NT2/D1 (cell line): ENCODE measurements around the gene CELF5.

ENCODE experiments used
- DNase-seq: peaks from one replicate; pipeline ENCODE4 v3.0.0-alpha.2; 2011; ENCODE audit warnings: low read depth, low spot score
- H3K27me3 ChIP-seq: 2 replicates; pipeline ENCODE4 v1.6.0; 2011; ENCODE audit warnings: mild to moderate bottlenecking; ENCODE audit not compliant: insufficient read length, insufficient read depth
- H3K36me3 ChIP-seq: 2 replicates; pipeline ENCODE4 v1.6.1; 2011; ENCODE audit warnings: mild to moderate bottlenecking, low read length, mixed read lengths; ENCODE audit not compliant: insufficient read depth, insufficient read length
- H3K4me1 ChIP-seq: 2 replicates; pipeline ENCODE4 v1.5.1; 2011; ENCODE audit not compliant: insufficient read depth, insufficient read length
- H3K4me3 ChIP-seq: 2 replicates; pipeline ENCODE4 v1.5.1; 2011; ENCODE audit warnings: low read depth; ENCODE audit not compliant: insufficient read length
- H3K9ac ChIP-seq: 2 replicates; pipeline ENCODE4 v1.6.0; 2011; ENCODE audit warnings: low read depth; ENCODE audit not compliant: insufficient read length
- H3K9me3 ChIP-seq: 2 replicates; pipeline ENCODE4 v1.5.1; 2011; ENCODE audit warnings: mild to moderate bottlenecking, low read length; ENCODE audit not compliant: insufficient read depth
- SUZ12 ChIP-seq: IDR thresholded peaks from 2 replicates; pipeline ENCODE4 v1.6.1; 2011; ENCODE audit not compliant: insufficient read length, insufficient read depth; ENCODE audit errors: extremely low read depth
- YY1 ChIP-seq: IDR thresholded peaks from 2 replicates; pipeline ENCODE4 v1.6.1; 2011; ENCODE audit not compliant: insufficient read length, insufficient read depth
- ZNF274 ChIP-seq: IDR thresholded peaks from 2 replicates; pipeline ENCODE4 v1.6.1; 2011; ENCODE audit warnings: mild to moderate bottlenecking, low read depth, low read length

CELF5 gene

GRCh38 chr19:3266092-3266693 is 41.7 kb downstream of the CELF5 start:
- no peaks in the 10 kb centered on the region for H3K36me3 ChIP-seq
- H3K4me3 ChIP-seq, result no peak overlapping the region
- no peak for DNase-seq
- H3K27me3 ChIP-seq, result no peaks in the 10 kb centered on the region
- peaks cover 3% of the 10 kb centered on the region for H3K4me1 ChIP-seq
- H3K9ac ChIP-seq, result no peak overlapping the region
- H3K9me3 ChIP-seq, result peaks cover 5% of the 10 kb centered on the region; the same call in 1 of the 2 replicates
- TF ChIP-seq YY1 (no peak), ZNF274 (no peak), SUZ12 (no peak)

DNA sequence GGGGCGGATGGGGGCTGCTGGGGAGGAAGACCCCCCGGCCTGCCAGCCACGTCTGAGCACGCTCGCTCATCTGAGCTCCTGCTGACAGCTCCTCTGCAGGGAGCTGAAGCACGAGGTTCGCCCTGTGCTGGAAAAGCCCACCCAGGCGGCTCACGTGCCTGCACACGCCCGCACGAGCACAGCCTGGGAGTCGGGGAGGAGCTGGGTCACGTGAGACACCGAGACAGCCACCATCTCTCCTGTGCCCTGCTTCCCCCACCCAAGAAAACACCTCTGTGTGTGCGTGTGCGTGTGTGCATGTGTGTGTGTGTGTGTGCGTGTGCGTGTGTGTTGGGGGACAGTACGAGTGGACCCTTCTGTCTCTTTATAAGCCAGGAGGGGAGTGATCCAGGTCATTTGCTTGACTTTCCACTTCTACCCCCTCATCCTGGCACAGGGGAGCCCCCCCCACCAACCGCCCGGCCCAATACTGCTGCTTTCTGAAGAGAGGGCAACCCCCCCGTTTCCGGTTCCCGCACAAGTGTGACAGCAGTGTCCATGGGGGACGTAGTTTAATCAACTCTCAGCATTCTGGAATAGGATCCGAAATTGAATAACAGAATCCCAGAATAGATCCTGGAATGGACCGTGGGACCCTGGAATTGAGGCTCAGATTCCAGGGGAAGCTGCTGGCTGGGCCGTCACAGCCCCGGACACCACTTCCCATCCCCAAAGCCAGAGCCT is 42.5 kb downstream of the CELF5 start:
- peaks cover 3% of the 10 kb centered on the region for H3K4me1 ChIP-seq
- no peak for TF ChIP-seq YY1
- TF ChIP-seq ZNF274, result no peak
- no peak for TF ChIP-seq SUZ12
- H3K9ac ChIP-seq, result no peak overlapping the region
- no peaks in the 10 kb centered on the region for H3K36me3 ChIP-seq
- H3K27me3 ChIP-seq, result no peaks in the 10 kb centered on the region
- no peak for DNase-seq
- H3K4me3 ChIP-seq, result no peak overlapping the region
- H3K9me3 ChIP-seq, result peaks cover 5% of the 10 kb centered on the region; the same call in 1 of the 2 replicates

- DNase-seq, result no peak
- H3K9ac ChIP-seq, result no peak overlapping the region
- H3K4me1 ChIP-seq, result peaks cover 3% of the 10 kb centered on the region
- no peak overlapping the region for H3K4me3 ChIP-seq
- H3K27me3 ChIP-seq, result no peaks in the 10 kb centered on the region
- TF ChIP-seq SUZ12, result no peak
- TF ChIP-seq ZNF274, result no peak
- TF ChIP-seq YY1, result no peak
- no peaks in the 10 kb centered on the region for H3K36me3 ChIP-seq
- H3K9me3 ChIP-seq, result peaks cover 14% of the 10 kb centered on the region; the same call in 1 of the 2 replicates
These were observed 43.9 kb downstream of the CELF5 start for GRCh38 chr19:3268326-3268725.

- Histone ChIP-seq H3K4me1 (peaks cover 3% of the 10 kb centered on the region), H3K36me3 (no peaks in the 10 kb centered on the region), H3K4me3 (no peak overlapping the region), H3K9ac (no peak overlapping the region), H3K27me3 (no peaks in the 10 kb centered on the region), H3K9me3 (peaks cover 16% of the 10 kb centered on the region; the same call in 1 of the 2 replicates)
- TF ChIP-seq ZNF274, result no peak
- no peak for TF ChIP-seq SUZ12
- TF ChIP-seq YY1, result no peak
- no peak for DNase-seq
These were observed 44.3 kb downstream of the CELF5 start for GRCh38 chr19:3268763-3269162.

GRCh38 chr19:3269916-3270671 is 45.6 kb downstream of the CELF5 start:
- peaks cover 10% of the 10 kb centered on the region for H3K4me1 ChIP-seq
- no peak overlapping the region for H3K4me3 ChIP-seq
- DNase-seq, result no peak
- peaks cover 4% of the 10 kb centered on the region for H3K27me3 ChIP-seq
- no peak overlapping the region for H3K9ac ChIP-seq
- peaks cover 14% of the 10 kb centered on the region; the same call in 1 of the 2 replicates for H3K9me3 ChIP-seq
- TF ChIP-seq SUZ12 (no peak), ZNF274 (no peak), YY1 (no peak)
- H3K36me3 ChIP-seq, result no peaks in the 10 kb centered on the region

GRCh38 chr19:3270902-3271301 is 46.4 kb downstream of the CELF5 start:
- no peak for DNase-seq
- Histone ChIP-seq H3K4me1 (peaks cover 10% of the 10 kb centered on the region), H3K9ac (no peak overlapping the region), H3K4me3 (no peak overlapping the region), H3K36me3 (no peaks in the 10 kb centered on the region), H3K9me3 (peaks cover 11% of the 10 kb centered on the region; the same call in 1 of the 2 replicates), H3K27me3 (peaks cover 4% of the 10 kb centered on the region)
- TF ChIP-seq YY1 (no peak), SUZ12 (no peak), ZNF274 (no peak)

- Histone ChIP-seq H3K27me3 (peaks cover 4% of the 10 kb centered on the region), H3K4me1 (peaks cover 8% of the 10 kb centered on the region)
- TF ChIP-seq SUZ12, result no peak
These were observed 48.0 kb downstream of the CELF5 start for GRCh38 chr19:3272401-3272931.

More at GRCh38 chr19:3272401-3272931, 48.0 kb downstream of the CELF5 start:
- no peak for DNase-seq
- Histone ChIP-seq H3K36me3 (no peaks in the 10 kb centered on the region), H3K4me3 (no peak overlapping the region), H3K9ac (no peak overlapping the region), H3K9me3 (peaks cover 11% of the 10 kb centered on the region; the same call in 1 of the 2 replicates)
